ENCODE measurements around the gene MAPKAP1. TPM values are rescaled to one million over a fixed set of nuclear protein-coding genes. Genes with fewer than 3 reads are reported as not detected.

The MAPKAP1 gene
- total RNA-seq, 1 donor from 2014 or later = 146 TPM

DNA sequence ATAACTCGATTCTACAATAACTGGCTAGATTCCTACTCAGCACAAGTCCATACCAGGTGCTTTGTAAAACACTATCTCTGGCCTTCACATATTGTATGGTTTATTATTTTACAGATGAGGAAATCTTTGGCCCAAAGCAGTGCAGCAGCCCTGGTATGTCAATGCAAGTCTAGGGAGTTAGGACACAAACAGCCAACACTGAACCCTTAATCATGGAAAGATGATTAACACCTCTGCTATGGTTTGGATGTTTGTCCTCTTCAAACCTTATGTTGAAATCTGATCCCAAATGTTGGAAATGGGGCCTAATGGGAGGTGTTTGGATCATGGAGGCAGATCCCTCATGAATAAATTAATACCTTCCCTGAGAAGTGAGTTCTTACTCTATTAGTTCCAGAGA, 76.6 kb downstream of the MAPKAP1 start:
- DNase-seq = no peak
- intact Hi-C loops (cut with micrococcal nuclease) = no loop called here
- ATAC-seq = no peak

DNA sequence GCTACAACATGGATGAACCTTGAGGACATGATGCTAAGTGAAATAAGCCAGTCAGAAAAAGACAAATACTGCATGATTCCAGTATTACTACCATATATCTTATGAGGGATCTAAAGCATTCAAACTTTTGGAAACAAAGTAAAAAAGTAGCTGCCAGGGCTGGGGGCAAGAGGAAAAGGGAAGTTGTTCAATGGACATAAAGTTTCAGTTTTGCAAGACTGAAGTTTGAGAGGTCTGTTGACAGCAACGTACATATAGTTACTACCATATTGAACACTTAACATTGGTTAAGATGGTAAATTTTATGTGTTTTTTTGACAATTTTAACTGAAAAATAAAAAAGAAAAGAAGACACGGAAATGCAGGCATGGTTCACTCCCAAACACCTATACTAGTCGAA, 77.6 kb downstream of the MAPKAP1 start:
- ATAC-seq (no peak), DNase-seq (no peak)
- intact Hi-C loops (cut with micrococcal nuclease) = no loop called here

DNA sequence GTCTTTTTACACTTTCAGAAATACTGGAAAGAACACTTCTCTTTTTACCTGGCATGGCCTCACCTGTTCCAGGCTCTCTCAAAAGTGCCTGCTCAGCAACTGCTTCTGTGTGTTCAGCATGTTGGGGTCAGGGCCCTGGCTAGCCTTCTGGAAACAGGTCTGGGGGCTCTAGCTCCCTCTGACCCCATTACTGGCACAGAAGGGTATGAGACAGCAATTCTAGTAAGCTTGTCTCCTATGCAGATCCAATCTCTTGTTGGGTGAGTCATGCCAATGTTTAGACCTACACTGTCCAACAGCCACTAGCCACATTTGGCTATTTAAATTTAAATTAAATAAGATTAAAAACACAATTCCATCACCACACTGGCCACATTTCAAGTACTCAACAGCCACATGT, 80.8 kb downstream of the MAPKAP1 start:
- ATAC-seq (no peak), DNase-seq (no peak)
- intact Hi-C loops (cut with micrococcal nuclease) = no loop called here

DNA sequence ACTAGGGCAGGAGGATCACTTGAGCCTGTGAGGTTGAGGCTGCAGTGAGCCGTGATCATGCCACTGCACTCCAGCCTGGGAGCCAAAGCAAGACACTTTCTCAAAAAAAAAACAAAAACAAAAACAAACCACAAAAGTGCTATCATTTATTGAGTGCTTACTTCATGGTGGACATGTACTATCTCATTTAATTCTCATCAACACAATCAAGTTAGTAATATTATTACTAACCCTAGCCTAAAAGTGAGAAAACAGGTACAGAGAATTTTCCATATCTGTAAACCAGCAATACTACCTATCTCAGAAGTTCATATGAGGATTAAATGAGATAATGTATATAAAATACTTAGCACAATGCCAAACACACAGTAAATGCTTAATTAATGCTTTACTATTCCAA, 85.8 kb downstream of the MAPKAP1 start:
- intact Hi-C loops (cut with micrococcal nuclease) = no loop called here
- no peak for ATAC-seq
- no peak for DNase-seq

DNA sequence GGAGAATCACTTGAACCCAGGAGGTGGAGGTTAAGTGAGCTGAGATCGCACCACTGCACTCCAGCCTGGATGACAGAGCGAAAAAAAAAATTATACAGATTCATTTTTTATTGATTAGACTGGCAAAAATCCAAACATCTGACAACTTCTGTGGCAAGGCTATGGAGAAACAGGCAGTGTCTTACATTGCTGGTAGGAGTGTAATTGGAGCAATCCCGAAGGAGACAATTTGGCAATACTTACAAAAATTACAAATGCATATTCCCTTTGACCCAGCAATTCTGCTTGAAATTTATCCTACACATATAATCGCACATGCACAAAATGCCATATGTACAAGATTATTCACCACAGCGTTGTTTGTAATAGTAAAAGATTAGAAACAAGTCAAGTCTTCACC, 86.8 kb downstream of the MAPKAP1 start:
- ATAC-seq = no peak

DNA sequence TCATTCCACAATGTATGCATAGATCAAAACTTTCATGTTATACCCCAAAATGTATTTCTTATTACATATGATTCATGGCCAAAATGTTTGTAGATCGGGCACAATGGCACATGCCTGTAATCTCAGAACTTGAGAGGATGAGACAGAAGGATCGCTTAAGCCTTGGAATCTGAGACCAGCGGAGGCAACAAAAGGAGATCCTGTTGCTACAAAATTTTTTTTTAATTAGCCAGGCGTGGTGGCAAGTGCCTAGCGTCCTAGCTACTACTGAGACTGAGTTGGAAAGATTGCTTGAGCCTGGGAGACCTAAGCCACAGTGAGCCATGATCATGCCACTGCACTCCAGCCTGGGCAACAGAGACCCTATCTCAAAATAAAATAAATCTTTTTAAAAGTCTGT, 89.9 kb downstream of the MAPKAP1 start:
- DNase-seq (no peak), ATAC-seq (no peak)
- intact Hi-C loops (cut with micrococcal nuclease) = no loop called here

More for the DNA sequence above, 86.8 kb downstream of the MAPKAP1 start:
- no peak for DNase-seq
- intact Hi-C loops (cut with micrococcal nuclease) = no loop called here

DNA sequence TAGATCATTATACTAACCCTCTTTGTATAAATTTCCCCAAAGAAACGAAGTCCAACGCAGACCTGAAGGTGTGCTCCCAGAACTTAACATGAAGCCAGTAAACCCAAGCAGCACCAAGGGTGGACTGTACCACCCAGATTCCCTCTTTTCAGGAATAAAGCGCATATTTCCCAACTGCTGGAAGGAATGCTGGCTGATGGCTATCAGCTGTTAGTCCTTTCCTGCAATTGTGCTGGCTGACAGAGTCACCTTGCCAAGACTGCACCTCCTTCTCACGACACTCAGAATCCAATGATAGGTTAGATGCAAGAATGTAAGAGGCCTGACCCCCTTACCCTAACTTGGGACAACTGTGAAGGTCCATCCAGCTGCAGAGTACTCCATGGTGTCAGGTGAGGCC, 93.9 kb downstream of the MAPKAP1 start:
- no peak for ATAC-seq
- intact Hi-C loops (cut with micrococcal nuclease) = no loop called here

DNA sequence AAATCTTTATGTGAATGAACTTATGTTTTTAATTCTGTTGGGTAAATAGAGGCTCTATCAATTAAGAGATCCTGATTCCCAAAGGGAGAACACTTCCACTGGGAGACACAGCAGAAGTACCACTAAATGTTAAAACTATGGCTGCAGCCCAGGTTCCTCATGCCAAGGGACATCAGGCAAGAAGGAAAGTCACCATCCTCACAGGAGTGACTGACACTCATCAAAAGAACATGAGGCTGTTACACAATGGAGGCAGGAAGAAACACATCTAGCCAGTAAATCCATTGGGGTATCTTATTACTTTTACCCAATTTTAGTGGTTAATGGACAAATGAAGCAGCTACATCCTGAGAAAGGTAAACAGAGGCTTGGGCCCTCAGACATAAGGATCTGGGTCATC, 94.4 kb downstream of the MAPKAP1 start:
- DNase-seq = no peak
- intact Hi-C loops (cut with micrococcal nuclease) = no loop called here
- ATAC-seq = no peak

More for the DNA sequence above, 93.9 kb downstream of the MAPKAP1 start:
- DNase-seq = no peak

DNA sequence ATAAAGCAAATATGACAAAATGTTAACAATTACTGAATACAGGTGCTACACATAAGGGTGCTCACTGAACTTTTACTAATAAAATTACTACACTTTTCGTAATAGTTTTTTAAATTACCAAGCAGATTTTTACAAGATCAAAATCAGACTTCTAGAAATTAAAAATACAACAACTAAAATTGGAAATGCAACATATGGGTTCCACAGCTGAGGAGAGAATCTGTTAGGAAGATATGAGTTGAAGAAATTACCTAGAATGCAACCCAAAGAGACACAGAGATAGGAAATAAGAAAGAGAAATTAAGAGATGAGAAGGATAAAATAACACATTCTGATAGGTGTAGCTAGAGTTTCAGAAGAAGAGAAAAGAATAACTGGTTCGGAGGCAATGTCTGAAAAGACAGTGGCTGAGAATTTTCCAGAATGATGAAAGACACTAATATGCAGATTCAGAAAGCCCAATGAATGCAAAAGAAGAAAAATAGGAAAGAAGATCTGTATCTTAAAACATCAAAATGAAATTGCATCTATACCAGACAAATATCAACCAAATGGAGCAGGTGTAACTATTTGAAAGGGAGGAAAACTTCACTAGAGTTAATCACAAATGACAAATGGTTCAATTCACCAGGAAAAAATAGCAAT, 95.8 kb downstream of the MAPKAP1 start:
- DNase-seq (no peak), ATAC-seq (no peak)
- intact Hi-C loops (cut with micrococcal nuclease) = no loop called here

DNA sequence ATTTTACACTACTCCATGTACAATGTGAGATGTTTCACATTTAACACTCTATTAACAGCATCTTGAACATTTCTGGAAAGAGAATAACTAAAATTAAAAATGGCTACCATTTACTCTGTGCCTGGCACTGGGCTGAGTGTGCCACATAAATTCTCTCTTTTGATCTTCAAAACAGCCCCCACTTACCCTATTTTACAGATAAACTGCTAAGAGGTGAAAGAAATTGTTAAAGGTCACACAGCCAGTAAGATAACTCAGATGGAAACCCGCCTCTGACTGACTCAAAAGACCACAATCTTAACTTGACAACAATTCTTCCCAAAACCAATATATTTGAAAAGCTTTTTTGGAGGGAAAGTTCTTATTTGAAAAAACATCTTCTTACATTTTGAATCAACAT, 97.3 kb downstream of the MAPKAP1 start:
- ATAC-seq (no peak), DNase-seq (no peak)
- intact Hi-C loops (cut with micrococcal nuclease) = no loop called here

DNA sequence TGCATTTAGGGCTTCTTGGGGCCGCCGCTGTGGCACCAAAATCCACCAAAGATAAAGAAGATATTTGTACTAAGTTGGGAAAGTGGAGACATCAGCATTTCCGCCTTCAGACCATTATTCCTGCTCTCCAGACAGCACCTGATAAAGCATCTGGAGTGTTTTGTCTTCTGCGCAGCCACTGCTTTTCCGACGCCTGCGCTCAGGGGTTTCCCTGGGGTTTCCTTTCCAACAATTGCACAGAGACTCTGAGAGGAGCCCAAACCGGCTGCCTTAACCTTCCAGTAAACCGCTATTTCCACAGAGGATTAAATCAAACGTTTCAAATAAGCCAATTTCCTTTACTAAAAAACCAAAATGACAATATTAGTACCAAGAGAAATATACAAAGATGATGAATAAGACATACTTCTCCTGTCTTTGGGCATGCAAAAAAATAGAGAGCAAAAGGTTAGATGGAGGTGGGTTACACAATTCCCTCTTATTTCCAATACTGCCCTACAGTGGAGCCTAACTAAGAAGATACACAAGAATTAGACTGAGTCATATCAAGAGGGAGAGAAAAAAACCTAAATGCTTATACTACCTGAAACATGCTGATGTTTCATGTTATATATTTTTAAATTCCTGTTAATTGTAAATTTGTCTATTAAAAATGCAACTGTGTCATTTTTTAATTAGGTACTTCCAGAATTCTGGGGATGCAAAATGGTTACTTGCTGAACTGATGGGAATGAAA, 98.4 kb downstream of the MAPKAP1 start:
- ATAC-seq (peak; percentile 59), DNase-seq (no peak)
- intact Hi-C loops (cut with micrococcal nuclease) = no loop called here

DNA sequence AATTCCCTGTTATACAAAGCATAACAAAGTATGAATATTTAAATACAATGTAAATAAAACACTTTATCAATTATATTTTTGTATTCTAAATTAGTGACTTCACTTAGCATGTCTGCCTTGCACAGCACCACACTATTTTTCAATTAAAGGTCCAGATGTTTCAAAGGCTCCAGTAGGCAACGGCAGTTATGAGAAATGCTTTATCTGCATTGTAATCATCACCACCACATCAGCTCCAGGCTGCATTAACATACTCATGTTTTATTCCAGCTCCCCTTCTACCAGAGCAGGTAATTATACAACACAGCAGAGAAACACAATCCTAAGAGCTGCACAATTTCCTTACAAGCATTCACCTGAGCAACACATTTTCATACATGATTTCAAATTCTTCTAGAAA, 102.8 kb downstream of the MAPKAP1 start:
- no peak for ATAC-seq
- intact Hi-C loops (cut with micrococcal nuclease) = no loop called here

DNA sequence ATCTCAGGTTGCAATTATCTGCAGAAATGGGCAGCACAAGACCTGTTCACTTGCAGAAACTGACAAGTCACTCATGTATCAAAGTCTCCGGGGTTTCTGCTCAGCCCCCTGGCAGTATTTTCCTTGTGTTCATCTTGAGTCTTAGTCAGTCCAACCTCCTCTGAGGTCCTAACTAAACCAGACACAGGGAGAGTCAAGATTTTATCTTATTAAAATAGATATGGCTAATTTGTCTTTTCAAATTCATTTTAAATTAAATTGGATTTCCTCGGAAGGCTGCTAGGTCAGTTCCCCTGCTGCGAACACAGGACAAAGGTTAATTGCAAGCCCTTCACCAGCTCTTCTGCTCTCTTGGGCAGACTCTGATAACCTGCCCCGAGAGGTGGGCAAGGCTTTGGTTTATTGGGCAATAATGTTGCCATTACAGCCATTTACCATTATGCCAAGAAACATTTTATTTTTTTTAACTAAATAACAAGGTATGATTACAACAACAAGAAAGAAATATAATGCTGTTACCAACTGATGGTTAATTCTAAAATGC, 103.5 kb downstream of the MAPKAP1 start:
- no peak for ATAC-seq
- intact Hi-C loops (cut with micrococcal nuclease) = no loop called here
- DNase-seq = no peak

More for the DNA sequence above, 102.8 kb downstream of the MAPKAP1 start:
- no peak for DNase-seq

DNA sequence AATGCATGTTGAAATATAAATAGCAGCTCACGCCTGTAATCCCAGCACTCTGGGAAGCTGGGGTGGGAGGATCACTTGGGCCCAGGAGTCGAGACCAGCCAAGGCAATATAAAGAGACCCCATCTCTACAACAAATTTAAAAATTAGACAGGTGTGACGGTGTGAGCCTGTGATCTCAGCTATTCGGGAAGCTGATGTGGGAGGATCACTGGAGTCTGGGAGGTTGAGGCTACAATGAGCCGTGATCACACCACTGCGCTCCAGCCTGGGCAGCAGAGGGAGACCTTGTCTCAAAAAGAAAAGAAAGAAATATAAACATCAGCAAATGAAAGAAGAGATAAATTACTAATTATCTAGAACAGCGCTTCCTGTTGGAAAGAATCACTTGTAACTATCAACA, 105.0 kb downstream of the MAPKAP1 start:
- no peak for DNase-seq
- intact Hi-C loops (cut with micrococcal nuclease) = no loop called here
- ATAC-seq = no peak

DNA sequence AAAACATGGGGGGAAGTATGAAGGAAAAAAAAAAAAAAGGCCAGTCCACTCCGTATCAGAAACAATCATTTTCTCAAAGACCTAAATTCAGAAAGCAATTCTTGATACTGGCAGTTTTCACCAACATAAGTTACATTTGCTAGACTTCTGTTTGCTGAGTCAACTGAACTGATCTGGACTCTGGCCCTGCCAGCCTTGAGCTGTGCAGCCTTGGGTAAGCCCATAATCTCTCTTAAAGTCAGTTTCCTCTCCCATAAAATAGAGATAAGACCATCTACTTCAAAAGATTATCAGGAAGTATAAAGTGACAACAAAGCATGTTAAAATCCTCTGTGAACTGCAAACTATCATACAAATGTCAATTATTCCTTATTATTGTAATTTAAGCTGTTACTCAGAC, 106.8 kb downstream of the MAPKAP1 start:
- DNase-seq (no peak), ATAC-seq (no peak)
- intact Hi-C loops (cut with micrococcal nuclease) = no loop called here

DNA sequence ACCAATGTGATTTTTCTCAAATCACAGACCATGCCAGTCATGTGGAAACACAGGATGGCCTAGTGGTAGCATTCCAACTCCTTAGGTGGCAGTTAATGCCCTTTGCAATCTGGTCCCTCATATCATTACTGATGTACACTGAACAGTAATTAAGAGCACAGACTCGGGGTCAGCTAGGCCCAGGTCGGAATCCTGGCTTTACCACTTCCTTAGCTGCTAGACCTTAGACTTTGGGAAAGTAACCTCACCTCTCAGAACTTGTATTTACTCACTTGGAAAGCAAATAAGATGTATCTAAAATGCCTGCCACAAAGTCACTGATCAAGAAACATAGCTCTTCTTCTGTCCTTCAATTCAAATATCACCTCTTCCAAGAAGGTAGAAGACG, 112.8 kb downstream of the MAPKAP1 start:
- DNase-seq (no peak), ATAC-seq (no peak)
- intact Hi-C loops (cut with micrococcal nuclease) = no loop called here

DNA sequence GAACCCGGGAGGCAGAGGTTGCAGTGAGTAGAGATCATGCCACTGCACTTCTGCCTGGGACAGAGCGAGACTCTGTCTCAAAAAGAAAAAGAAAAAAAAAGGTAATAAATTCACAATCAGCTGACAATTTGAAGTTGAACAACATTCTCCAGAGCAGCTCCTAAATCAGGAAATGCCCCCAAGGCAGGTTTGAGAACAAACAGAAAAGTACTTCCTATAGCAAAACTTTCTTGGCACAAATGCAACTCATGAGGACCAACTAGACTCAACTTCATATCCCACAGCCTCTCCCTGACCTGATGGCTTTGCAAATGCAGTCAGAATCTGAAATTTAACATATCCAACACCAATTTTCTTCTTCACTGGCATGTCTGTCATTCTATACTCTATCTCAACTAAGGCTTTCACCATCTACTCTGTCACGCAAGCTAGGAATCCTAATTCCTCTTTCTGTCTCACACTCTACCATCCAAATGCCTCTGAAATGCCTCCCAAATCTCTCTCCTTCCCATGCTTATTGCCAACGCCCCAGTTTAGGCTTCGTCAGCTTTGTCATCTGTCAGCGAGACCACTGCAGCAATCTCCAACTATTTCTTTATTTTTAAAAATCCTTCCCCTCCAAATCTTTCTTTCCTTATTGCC, 113.3 kb downstream of the MAPKAP1 start:
- intact Hi-C loops (cut with micrococcal nuclease) = no loop called here

DNA sequence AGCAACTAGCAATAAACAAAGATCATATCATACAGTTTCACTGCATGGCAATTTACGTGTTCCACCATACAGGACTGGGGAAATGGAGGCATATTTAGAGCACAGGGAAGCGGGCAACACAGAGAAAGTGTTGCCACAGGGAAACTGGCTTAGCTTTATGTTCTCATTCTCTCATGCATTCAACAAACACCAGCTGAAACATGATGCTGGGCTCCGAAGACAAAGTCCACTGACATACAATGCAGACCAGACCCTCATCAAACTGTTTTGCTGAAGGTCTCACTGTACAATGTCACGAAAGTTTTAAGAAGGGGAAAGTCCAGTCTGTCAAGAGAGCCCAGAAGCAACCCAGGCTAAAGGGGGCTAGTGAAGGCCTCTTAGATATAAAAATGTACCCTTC, 115.1 kb downstream of the MAPKAP1 start:
- DNase-seq (no peak), ATAC-seq (no peak)
- intact Hi-C loops (cut with micrococcal nuclease) = no loop called here

More for the DNA sequence above, 113.3 kb downstream of the MAPKAP1 start:
- ATAC-seq (no peak), DNase-seq (no peak)

DNA sequence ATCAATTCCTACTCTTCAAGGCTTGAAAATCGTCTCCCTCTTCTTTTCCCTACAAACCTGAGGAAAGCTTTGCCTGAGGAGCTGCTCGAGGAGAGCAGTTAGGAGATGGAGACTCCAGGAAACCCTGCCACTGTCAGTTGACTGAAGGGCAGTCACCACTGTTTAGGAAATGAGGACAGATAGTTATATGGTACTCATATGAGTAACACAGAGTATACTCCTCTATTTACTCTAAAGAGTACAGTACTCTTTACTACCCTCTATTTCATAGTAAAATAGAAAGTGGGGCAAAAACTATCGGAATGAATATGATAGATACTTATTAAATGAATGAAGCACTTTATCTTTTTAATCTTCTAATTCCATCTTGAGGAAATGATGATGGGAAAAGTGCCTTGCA, 115.8 kb downstream of the MAPKAP1 start:
- ATAC-seq = no peak
- intact Hi-C loops (cut with micrococcal nuclease) = no loop called here

DNA sequence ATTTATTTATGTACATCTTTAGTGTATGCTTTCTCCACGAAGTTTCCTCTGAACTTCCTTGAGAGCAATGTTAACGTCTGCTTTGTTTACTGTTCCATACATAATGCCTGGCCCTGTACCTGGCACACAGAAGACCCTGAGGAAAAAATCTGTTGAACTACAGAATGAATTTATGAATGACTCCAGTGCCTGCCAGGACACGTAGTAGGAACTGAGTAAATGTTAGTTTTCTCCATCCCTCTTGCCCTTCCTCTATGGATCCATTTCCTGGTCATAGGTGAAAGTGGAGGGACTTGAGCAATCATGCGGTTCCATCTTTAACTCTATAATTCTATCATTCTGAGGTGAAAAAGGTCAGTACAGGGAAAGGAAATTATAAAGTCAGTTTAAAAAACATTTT, 117.7 kb downstream of the MAPKAP1 start:
- intact Hi-C loops (cut with micrococcal nuclease) = no loop called here
- no peak for DNase-seq

More for the DNA sequence above, 115.8 kb downstream of the MAPKAP1 start:
- no peak for DNase-seq

More for the DNA sequence above, 117.7 kb downstream of the MAPKAP1 start:
- no peak for ATAC-seq

Data from left ventricle myocardium superior (tissue), 1 donor.